Kidney glomerular epithelial cell (primary cell): Measurements from ENCODE around the gene CHST15.

ENCODE experiments used
- DNase-seq: peaks from one replicate; lab custom pipeline; 2025; lab: John Stamatoyannopoulos, UW

CHST15 gene

DNA sequence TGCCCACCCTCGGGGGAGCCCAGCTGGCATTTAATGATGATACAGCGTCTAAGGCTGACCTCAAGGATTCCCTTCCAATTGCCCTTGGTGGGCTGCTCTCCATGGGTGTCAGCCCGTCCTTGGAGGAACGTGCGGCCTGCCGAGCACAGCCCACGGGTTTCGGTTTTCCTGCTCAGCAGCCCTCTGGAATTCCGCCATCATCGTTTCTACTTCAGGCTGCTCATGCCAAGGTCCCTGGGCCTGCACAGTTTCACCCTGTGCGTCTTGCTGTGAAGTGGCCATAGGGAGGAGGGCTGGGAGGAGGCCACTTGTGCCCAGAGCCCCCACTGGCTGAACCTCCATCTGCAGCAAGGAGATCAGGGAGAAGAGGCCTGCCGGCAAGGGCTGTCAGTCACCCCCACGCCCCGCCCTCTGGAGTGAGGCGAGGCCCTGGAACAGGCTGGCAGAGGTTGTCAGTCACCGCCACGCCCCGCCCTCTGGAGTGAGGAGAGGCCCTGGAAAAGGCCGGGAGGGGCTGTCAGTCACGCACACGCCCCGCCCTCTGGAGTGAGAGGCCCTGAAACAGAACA lies 82.8 kb downstream of the CHST15 start:
- DNase-seq: no peak

DNA sequence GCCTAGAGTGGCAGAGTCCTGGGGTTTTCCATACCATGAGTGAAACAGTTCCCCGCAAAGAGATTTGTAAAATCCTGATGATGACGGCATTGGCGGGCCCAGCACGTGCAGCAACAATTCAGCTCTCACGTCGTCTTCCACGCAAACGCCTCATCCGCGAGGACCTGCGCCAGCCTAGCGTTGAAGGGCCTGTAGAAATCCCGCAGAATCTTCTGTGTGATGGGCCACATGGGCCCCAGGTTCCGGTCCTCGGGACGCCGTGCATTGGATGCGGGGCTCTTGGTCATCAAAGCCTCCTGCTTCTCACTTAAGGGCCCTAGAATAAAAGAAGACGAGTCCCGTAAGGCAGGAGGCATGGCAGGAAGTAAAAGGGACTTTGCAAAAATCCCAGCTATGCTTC lies 83.4 kb downstream of the CHST15 start:
- DNase-seq: no peak

DNA sequence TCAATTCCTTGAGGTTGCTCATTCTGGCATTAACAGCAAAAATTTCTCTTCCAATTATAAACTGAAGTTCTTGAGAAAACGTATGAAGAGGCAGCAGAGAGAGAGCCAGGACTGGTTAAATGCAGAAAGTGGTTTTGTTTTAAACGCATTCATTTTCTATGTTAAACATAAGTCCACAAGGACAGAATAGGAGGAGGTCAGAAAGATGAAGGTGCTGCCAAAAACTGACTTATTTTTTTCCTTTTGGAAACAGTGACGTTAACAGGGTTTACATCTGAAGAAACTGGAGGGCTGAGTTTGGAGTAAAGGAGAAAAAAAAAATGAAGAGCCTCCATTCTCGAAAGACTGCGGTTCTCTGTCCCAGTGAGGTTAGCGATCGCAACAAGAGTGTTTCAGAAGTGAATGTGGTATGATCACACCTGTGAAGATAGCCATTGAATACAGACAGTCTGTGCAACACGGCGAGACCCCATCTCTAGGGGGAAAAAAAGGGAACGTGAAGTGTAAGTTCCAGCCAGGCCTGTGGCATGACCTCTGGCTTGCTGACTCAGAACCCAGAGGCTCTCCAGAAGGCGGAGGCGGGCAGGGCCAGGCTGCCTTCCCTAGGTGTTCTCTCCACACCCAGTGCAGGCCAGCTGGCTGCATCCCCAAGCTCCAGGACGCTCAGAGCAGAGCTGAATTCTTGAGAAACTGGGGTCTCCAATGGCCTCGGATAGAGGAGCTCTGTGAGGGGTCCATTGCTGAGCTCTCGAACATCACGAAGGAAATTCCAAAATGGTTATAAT lies 84.0 kb downstream of the CHST15 start:
- DNase-seq: no peak

DNA sequence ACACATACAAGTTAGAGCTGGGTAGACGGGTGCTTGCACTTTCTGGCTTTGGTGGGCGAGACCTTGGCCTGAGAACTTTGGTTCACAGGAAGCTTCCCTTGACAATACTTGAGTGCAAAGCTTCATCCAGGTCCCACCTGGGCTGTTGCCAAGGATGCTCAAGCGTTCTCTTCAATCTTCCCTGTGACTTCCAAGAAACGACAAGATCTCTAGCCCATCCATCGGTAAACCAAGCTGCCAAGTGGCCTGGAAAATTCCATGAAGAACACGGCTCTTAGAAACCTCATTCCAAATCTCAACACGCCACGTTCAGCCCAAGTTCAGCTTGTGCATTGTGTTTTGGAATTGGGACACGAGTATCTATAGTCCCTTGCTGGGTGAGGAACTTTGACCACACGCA lies 84.7 kb downstream of the CHST15 start:
- DNase-seq: no peak

DNA sequence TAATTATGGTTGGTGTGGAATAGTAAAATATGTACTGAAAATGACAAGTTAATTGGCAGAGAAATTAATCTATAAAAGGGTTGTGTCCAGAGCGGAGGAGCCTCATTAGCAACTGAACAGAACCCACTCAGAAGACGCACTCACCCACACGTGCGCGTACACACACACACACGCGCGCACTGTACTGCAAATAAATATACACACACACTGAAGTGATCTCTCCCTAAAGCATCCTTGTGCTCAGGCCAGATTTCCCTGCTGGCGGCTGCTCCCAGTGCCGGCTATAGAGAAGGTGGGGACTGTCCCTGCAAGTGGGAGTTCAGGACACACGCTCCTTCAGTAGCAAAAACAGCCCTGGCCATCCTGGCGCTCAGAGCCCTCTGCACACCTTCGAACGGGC lies 85.2 kb downstream of the CHST15 start:
- no peak for DNase-seq

DNA sequence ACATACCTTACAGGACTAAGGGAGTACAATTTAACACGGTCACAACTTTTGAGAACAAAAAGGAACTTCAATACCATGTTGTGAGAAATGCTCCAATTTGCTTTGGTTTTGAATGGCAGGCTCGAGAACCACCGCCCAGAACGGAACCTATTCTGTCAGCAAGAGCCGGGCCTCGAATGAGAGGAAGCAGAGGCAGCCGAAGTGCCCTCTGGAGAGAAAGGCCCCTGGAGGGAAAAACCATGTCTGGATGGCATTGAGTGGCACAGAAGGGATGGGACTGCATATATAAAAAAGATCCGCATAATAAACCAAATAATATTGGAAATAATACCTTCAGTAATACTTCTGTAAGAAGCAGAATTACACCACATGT lies 85.6 kb downstream of the CHST15 start:
- DNase-seq: no peak

DNA sequence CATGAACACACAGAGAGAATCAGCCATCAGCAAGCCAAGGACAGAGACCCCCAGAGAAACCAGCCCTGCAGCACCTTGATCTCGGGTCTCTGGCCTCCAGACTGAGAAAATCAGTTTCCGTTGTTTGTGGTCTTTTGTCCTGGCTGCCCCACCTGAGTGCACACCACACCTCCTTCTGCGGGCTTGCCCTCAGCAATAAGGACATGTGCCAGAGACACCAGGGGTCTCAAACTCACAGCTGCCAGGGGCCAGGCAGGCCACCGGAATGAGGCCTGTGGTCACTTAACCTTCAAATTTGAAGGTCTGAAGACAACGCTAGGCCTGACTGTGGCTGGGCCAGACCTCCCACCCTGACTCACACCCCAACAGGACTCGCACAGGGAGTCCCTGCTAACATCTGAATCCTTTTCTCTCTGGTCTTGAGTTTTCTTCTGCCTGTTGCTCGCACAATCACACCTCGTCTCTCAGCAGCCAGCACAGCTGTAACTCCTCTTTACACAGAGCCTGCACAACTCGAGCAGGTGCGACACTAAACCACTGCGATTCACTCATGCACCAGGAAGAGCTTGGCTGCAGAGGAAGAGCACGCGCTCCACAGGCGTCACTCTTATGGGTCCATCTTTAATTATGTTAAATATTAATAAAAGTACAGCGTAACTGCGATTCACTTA lies 86.2 kb downstream of the CHST15 start:
- DNase-seq: no peak

DNA sequence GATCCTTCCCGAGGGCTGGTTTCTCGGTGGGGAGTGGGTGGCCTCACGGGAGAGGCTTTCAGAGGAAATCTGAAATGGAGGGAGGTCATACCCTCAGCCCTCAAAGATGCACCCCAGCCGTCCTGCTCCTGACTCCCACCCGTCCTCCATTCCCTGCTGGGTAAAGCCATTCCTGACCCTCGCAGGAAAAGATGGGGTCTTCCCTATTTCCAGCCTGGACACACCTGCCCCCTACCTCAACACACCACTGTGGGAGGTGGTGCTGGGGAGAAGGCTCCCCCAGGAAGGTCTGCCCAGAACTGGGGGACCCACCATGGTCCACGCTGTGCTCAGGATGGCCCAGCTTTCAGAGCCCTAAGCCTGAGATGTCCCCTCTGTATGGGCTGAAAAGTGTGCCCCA lies 86.9 kb downstream of the CHST15 start:
- no peak for DNase-seq

DNA sequence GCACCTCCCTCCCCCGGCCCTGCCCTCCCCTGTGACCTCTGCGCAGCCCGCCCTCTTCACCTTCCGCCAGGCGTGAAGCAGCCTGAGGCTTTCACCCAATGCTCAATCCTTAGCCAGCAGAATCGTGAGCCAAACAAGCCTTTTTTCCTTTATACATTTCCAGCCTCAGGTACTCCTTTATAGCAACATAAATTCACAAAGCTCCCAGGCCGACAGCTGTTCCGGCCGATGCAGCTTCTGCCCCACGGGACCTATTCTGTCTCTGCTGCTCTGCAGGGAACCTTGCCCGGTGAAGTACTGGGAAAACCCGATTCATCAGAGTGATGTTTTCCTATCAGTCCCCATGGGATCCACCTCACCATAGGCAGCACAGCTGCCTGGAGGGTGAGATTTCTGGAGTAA lies 87.4 kb downstream of the CHST15 start:
- DNase-seq: no peak

DNA sequence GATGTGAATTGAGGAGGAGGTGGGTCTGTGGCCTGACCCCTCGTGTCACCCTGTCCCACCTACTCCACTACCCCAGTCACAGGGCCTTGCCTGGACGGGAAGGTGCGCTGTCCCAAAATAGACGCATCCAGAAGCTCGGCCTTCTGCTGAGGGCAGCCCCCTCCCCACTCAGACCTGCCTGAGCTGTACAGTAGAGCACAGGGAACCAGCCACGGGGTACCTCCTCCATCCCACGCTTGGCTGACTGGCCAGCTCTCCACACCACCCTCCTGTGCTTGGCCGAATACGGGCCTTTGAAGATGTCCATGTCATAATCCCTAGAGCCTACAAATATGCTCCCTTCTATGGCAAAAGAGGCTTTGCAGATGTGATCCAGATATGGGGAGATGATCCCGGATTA lies 88.3 kb downstream of the CHST15 start:
- DNase-seq: no peak

DNA sequence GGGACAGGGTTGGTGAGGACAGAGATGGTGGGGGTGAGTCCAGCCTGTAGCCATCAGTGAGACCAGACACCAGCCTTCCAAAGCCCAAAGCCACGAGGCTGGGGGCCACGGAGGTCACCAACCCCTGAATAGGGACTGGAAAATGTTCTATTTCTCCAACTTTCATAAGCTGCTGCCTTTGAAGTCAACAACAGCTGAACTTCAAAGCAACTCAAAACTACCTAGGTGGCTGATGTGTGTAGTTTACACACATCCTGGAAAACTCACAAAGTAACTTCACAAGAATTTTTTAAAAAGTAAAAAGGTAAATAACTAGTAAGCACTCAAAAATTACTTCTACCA lies 88.8 kb downstream of the CHST15 start:
- no peak for DNase-seq

DNA sequence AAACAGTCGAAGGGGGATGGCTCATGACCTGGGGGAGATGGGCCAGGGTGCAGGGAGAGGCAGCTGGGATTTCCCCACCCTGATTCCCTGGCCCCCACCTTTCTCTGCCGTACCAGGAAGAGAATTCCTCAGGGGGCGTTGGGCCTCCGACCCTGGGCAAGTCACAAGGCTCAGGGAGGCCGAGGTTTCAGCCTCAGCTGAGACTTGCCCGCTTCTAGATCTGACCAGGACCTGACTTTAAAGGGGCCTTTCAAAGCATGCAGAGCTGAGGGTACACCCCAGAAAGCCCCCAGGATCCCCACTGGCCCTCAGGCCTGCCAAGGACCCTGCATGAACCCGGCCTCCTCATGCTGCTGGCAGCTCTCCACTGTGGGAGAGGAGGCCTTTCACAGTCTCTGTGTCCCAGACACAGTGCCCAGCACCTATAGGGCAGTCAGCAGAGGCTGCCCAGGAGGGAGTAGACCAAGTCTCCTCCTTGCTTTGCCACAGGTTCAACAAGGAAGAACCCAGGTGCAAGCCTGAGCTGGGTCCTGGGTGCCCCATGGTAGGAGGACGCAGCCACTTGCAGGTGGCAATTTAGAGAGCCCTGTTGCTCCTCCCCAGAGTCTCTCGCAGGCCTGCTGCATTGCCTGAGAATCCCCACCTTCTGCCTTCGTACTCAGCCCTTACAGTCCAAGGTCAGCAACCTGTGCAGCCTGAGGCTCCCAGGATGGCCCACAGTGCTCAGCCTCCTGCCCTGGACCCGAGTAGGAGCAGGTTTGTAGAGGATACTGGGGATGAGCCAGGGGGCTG lies 89.3 kb downstream of the CHST15 start:
- no peak for DNase-seq

DNA sequence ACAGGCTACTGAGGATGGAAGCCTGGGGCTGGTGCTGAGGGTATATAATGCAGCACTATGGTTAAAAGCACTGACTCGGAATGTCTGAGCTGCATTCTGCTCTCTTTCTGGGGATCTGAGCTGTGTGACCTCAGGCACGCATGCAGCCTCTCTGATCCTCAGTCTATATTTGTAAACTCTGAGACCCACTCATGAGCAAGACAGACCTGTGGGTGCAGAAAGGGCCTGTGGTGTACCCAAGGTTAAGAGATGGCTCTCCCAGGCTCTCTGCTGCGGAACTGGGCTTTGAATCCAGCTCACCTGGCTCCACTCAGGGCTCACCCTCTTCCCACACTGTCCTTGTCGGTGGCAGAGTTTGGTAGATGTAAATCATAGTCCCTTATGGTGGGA lies 89.9 kb downstream of the CHST15 start:
- no peak for DNase-seq

DNA sequence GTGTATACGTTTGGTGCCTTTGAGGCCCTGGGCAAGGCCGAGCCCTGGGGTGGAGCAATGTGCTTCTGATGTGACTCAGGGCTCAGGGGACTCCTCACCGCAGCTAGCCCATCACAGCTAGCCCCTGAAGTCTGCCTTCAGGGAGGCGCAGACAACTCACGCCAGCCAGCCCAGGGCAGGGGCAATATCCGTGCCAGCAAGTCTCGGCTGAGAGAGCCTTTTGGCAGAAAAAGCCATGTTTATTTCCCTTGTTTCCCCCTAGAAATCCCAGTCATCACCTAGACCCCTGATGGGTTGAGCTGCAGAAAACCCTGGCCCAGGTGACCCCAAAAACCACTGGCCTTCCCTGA lies 90.4 kb downstream of the CHST15 start:
- DNase-seq: no peak

DNA sequence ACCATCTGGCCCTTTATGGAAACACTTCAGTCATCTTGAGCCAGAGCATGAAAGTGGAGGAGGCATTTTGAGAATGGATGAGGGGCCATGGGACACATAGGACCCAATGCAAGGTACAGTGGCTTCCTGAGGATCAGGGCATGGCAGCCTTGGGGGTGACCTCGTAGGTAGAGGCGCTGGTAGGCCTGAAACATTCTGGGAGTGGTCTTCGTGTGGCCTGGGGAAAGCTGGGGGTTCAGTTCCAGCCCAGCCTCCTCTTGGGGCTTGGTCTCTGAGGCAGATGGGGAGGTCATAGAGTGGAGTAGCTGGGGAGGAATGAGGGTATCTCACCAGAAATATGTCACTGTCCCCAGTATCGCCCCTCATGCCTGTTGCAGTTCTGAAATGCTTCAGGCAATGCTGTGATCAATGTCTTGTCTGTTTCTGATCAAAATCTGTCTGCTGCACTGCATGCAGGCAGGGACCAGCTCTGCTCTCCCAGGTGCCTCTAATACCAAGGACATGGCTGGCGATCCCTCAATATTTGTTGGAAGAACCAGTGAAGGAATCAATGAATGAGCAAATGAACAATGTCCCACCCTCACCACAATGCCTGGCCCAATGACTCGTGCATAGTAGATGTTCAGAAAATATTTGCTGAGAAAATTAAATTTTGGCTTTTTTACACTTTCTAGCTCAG lies 90.9 kb downstream of the CHST15 start:
- no peak for DNase-seq

DNA sequence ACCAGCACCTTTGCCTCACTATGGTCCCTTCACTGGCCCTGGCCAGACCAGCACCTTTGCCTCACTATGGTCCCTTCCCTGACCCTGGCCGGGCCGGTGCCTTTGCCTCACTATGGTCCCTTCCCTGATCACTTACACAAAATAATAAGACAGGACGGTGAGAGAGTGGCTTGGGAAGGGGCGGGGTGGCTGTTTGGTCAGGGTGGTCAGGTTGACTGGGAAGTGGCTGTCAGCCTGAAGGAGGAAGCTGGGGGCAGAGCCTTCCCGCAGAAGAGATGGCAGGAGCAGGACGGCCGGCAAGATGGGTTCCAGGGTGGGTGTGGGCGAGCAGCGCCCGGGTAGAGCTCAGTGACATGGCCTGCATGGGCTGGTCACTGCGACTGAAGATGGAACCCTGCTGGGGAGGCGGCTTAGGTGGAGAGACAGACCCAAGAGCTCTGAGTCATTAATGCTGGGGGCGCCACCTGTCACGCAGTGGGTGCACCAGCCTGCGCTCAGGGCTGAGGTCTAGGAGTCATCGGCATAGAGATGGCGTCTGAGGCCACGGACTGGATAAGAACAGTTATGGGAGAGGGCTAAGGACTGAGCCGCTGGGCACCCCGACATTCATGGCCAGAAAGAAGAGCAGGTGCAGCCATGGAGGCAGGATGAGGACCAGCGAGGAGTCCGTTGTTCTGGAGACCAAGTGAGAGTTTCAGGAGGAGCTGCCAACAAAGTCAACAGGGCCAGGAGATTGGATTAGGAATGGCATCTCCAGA lies 91.8 kb downstream of the CHST15 start:
- DNase-seq: no peak

DNA sequence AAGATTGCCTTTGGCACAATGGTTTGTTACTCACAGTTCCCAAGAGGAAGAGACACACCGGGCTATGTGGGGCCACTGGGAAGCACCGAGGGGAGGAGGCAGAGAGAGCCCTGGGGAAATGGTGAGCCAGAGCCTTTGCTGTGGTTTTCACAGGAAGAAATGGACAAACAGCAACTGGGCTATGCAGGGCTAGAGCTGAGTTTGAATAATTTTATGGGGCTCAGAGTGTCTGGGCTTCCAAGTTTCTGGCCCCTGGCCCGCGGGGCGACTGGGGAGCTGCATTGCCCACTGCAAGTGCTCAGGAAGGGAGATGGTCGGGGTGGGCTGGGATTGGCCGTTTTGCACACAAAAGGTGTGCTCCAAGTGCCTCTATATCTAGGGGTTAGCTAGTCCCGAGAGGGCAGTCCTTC lies 92.6 kb downstream of the CHST15 start:
- DNase-seq: no peak

DNA sequence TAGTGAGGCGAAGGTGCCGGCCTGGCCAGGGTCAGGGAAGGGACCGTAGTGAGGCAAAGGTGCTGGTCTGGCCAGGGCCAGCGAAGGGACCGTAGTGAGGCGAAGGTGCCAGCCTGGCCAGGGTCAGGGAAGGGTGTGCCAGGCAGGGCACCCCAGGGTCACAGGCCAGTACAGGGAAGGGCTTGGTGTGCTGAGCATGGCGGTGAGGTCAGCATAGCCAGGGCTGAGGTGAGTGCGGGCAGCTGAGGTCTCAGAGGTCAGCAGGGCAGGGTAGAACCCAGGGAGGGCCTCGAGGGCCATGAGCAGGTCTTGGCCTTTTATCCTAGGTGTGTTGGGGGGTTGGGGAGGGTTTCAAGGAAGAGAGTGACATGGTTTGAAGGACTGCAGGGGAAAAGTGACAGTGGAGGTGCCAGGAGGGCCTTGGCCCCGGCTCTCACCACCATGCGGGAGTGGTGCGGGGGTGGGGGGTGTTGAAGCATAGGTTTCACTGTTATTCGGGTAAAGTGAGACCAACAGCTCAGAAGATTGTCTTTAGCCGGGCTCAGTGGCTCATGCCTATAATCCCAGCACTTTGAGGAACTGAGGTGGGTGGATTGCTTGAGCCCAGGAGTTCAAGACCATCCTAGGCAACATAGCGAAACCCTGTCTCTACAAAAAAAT lies 93.3 kb downstream of the CHST15 start:
- no peak for DNase-seq

DNA sequence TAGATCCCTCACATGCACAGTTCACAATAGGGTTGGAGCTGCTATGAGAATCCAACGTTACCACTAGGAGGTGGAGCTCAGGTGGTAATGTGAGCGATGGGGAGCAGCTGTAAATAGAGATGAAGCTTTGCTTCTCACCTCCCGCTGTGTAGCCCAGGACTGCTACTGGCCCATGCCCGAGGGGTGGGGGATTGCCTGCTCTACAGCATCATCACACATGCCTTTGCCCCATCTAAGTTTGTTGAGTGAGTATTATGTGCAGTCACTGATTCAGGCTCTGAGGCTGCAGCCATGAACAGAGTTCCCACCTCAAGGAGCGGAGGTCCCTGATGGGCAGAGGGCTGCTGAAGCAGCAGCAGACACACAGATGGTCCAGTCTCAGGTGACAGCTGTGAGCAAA lies 94.1 kb downstream of the CHST15 start:
- DNase-seq: no peak

DNA sequence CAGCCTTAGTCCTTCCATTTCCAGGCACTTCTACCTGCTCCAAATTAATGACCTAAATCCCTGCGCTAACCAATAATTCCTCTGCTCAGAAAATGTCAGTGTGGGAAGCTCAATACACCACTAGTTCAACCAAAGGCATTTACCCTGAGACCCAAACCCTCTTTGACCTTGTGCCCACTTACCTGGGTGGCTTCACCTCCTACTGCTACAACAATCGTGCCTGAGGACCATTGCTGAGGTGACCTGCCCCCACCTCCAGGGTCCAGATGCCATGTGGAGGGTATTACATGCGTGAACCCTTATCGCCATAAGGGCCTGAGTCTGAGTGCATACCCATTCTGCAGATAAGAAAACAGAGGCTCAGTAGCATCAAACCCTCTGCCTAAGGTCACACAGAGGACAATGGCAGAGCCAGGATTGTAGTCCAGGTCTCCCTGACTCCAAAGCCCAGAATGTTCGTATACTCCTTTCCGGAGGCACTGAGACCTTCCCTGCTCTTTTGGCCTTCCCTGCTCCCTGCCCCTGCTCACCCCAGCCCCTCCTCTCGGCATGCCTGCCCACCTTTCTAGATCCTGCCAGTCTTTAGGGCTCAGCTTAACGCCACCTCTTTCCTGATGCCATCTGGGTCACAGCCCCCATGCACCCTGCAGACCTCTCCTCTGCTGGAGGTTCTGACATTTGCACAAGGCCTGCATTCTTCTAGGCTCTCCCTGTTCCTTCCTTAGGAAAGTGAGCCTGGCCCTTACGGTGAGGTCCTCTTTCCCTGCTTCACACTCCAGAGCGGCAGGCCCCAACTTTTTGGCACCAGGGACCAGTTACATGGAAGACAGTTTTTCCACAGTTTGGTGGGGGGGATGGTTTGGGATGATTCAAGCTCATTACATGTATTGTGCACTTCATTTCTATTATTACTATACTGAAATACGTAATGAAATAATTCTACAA lies 94.9 kb downstream of the CHST15 start:
- DNase-seq: no peak
